Gastroesophageal sphincter (tissue), 3 donors: ENCODE measurements around the gene PRMT1.
"Not testable (repeated sequence)": the region's sequence is repeated elsewhere in the genome, so short reads cannot be mapped to it uniquely, and the experiment has no call there.

Source experiments
- CTCF ChIP-seq, 4 experiments: fragments of 200-600 bp in 2 of 4; fragments of 450-650 bp in 2 of 4; sonication (generic) in 1 of 4; IDR thresholded peaks; one replicate each; pipeline ENCODE4 v1.5.1; 2017 to 2019; ENCODE audit warnings: antibody characterized with exemption in 4 of 4, mild to moderate bottlenecking in 2 of 4, moderate library complexity in 2 of 4
- EP300 ChIP-seq: sonication (generic); formaldehyde crosslinking; IDR thresholded peaks from one replicate; pipeline ENCODE4 v1.6.1; 2017; ENCODE audit warnings: antibody characterized with exemption, mild to moderate bottlenecking
- POLR2A ChIP-seq, 2 donors: fragments of 450-650 bp; IDR thresholded peaks; one replicate each; pipeline ENCODE4 v1.6.1; 2017; ENCODE audit warnings: antibody characterized with exemption in 2 of 2, mild to moderate bottlenecking in 2 of 2, moderate library complexity in 1 of 2
- POLR2AphosphoS5 ChIP-seq: sonication (generic); formaldehyde crosslinking; IDR thresholded peaks from one replicate; pipeline ENCODE4 v1.6.1; 2017; ENCODE audit warnings: antibody characterized with exemption

- TF ChIP-seq CTCF (IDR thresholded peaks at IDR 0.05); POLR2A (IDR thresholded peaks at IDR 0.05); POLR2AphosphoS5; EP300: not testable (repeated sequence)
These were observed 42.3 kb downstream of the PRMT1 start for GRCh38 chr19:49719420-49719819.
